ENCODE data around the gene RILP. TPM values are rescaled to one million over a fixed set of nuclear protein-coding genes. Genes with fewer than 3 reads are reported as not detected.

Gene RILP
- total and polyA plus RNA-seq, 10 of the 15 experiments (the other 5 are each of a cell fraction or from before 2014, with no cell fraction given): 0.60 to 6.1 (median 3.3) TPM; not detected in 1

DNA sequence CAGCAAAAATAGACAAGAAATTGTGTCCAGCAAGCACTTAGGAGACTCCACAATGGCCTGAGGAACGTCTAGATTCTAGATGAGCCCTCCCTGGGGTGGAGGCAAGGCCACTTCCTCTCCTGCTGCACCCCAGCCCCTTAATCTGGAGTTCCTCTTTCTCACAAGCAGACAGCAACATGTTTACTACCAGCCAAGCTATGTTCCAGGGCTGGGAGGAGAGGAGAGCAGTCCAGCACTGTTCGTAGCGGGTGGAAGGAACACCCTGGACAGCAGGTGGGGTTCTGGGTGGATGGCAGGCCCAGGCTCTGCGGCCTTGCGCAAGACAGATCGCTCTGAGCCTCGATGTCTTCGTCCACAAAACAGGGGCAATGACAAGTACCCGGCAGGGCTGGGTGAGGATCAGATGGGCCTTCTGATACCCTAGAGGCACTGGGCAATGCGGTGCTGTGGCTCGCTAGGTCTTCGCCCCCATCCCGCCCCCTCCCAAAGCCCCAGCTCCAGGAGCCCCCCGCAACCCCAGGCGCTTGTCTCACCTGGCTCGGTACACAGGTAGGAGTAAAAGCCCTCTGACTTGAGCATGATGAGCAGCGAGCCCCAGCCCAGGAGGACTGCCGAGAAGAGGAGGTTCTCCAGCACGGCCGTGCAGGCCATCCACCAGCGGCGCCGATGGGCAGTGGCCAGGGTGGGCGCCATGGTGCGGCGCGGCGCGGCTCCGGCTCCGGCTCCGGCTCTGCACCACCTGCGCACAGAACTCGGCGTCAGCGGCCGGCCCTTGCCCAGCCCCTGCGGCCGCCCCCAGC, 22.3 kb downstream of the RILP start (continued):
- no peak for TF ChIP-seq BHLHE40 (IDR thresholded peaks at IDR 0.05; ENCODE audit: borderline replicate concordance in 1 of 2, low read depth in 2 of 2, low read length in 1 of 2)
- TF ChIP-seq ZZZ3 (IDR thresholded peaks at IDR 0.05; ENCODE audit: control insufficient read depth, insufficient read length, low read depth): no peak
- TF ChIP-seq ZNF687 (IDR thresholded peaks at IDR 0.05): peak; percentile 31; the same call in 1 of the 2 replicates
- TF ChIP-seq SUZ12 (IDR thresholded peaks at IDR 0.05; ENCODE audit: unreplicated experiment): no peak
- TF ChIP-seq IRF4 (IDR thresholded peaks at IDR 0.05; ENCODE audit: low read depth, low read length): no peak
- TF ChIP-seq, protein P1, sequence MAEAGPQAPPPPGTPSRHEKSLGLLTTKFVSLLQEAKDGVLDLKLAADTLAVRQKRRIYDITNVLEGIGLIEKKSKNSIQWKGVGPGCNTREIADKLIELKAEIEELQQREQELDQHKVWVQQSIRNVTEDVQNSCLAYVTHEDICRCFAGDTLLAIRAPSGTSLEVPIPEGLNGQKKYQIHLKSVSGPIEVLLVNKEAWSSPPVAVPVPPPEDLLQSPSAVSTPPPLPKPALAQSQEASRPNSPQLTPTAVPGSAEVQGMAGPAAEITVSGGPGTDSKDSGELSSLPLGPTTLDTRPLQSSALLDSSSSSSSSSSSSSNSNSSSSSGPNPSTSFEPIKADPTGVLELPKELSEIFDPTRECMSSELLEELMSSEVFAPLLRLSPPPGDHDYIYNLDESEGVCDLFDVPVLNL (IDR thresholded peaks at IDR 0.05; ENCODE audit: low read depth, low read length): no peak
- TF ChIP-seq HDGF (IDR thresholded peaks at IDR 0.05): peak; percentile 55; the same call in 1 of the 2 replicates
- no peak for TF ChIP-seq RELA (IDR thresholded peaks at IDR 0.05; ENCODE audit: borderline replicate concordance, partially characterized antibody)
- TF ChIP-seq SIN3A (IDR thresholded peaks at IDR 0.05; ENCODE audit: low read depth, low read length): peak; percentile 34; the same call in 1 of the 2 replicates
- TF ChIP-seq ZNF24 (IDR thresholded peaks at IDR 0.05): no peak
- no peak for TF ChIP-seq PML (IDR thresholded peaks at IDR 0.05; ENCODE audit: low read length)
- no peak for TF ChIP-seq SUPT20H (IDR thresholded peaks at IDR 0.05; ENCODE audit: borderline replicate concordance, control insufficient read depth, low read depth, low read length)
- peak; percentile 56; the same call in 1 of the 2 replicates for TF ChIP-seq POLR2A (IDR thresholded peaks at IDR 0.05; ENCODE audit: low read depth, low read length)
- TF ChIP-seq RB1 (IDR thresholded peaks at IDR 0.05; ENCODE audit: borderline replicate concordance): no peak
- TF ChIP-seq CEBPB (IDR thresholded peaks at IDR 0.05; ENCODE audit: borderline replicate concordance in 1 of 2, low read depth in 2 of 2, low read length in 2 of 2): peak in 1 of 2 experiments; percentile 36; a peak in 1 of 4 replicates
- no peak for TF ChIP-seq ZNF384 (IDR thresholded peaks at IDR 0.05; ENCODE audit: borderline replicate concordance, low read depth, low read length)
- 0 out of 2 replicates have a peak, but pooled peaks have one; percentile 42 for TF ChIP-seq NBN (IDR thresholded peaks at IDR 0.05)
- TF ChIP-seq CBFB (IDR thresholded peaks at IDR 0.05; ENCODE audit: low read depth): no peak
- TF ChIP-seq WRNIP1 (IDR thresholded peaks at IDR 0.05; ENCODE audit: borderline replicate concordance, low read depth, low read length): no peak
- TF ChIP-seq ASH2L (IDR thresholded peaks at IDR 0.05; ENCODE audit: borderline replicate concordance, low read depth): no peak

Data from GM12878 (cell line).